Right ventricle myocardium inferior (tissue), 1 donor: ENCODE results near the gene SIRT6. TPM values are rescaled to one million over a fixed set of nuclear protein-coding genes. Genes with fewer than 3 reads are reported as not detected.
"Not testable (repeated sequence)": the region's sequence is repeated elsewhere in the genome, so short reads cannot be mapped to it uniquely, and the experiment has no call there.

Experiments
- ATAC-seq: fragments of 200-7000 bp; cut with Tn5 transposase; one replicate; pipeline ENCODE4 v1.9.1; 2020; ENCODE audit warnings: mild to moderate bottlenecking, moderate library complexity
- DNase-seq: peaks from one replicate; pipeline ENCODE4 v3.0.0; 2021; ENCODE audit errors: missing footprints
- intact Hi-C: fragments of 100-400 bp; cut with DNase I; formaldehyde crosslinking; loops from one replicate; pipeline ENCODE4 v1.11.0; 2022
- total RNA-seq: library from RNA; stranded (reverse); fragmentation: NEBNext Ultra II Directional; extraction: Animal tissue kit (Norgen Biotek cat#: 25700); gene quantifications from one replicate; pipeline ENCODE4 v1.2.1, GENCODE V29; 2021
- donor health status: DM: no; HTN: yes; CAD: no; lungs with severe emphysema.

The SIRT6 gene
- total RNA-seq, 1 donor from 2014 or later: 10.4 TPM

GRCh38 chr19:4183967-4184717 lies 1.8 kb upstream of the SIRT6 start:
- DNase-seq: peak; percentile 58
- no peak for ATAC-seq
- intact Hi-C loops: loop anchor here (5.0 kb wide), 2 partner anchors 62 to 197 kb away; partner anchors contain the start of genes EEF2 and MAP2K2

- ATAC-seq: no peak
- intact Hi-C loops: loop anchor here (5.0 kb wide), 2 partner anchors 59 to 194 kb away; partner anchors contain the start of genes EEF2 and MAP2K2
- DNase-seq: no peak
Measured at GRCh38 chr19:4181053-4181508, 1.3 kb downstream of the SIRT6 start.

GRCh38 chr19:4178990-4179389 lies 3.4 kb downstream of the SIRT6 start:
- DNase-seq (no peak), ATAC-seq (no peak)
- intact Hi-C loops: no loop called here

DNA sequence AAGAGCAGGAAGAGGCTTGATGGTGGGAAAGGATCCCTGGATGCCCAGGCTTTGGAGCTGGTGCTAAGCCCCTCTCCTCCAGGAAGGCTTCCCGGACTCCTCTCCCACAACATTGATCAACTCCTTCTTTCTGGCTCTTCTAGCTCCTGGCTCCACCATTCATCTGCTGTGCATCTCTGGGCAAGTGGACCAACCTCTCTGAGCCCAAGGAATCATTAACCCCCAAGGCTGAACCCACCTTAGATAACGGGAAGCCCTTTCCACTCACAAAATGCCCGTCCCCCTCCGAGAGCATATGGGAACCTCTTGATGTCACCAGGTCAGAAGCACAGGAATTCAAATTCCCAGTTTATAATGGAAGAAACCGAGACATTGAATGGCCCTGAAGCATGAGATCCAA lies 5.2 kb downstream of the SIRT6 start:
- no peak for ATAC-seq
- intact Hi-C loops: no loop called here

GRCh38 chr19:4175669-4175931 lies 6.8 kb downstream of the SIRT6 start:
- no peak for DNase-seq
- intact Hi-C loops: no loop called here

More for the DNA sequence above, 5.2 kb downstream of the SIRT6 start:
- no peak for DNase-seq

GRCh38 chr19:4174895-4175668 lies 7.3 kb downstream of the SIRT6 start:
- DNase-seq (no peak), ATAC-seq (no peak)
- intact Hi-C loops: no loop called here

More at GRCh38 chr19:4175669-4175931, 6.8 kb downstream of the SIRT6 start:
- no peak for ATAC-seq

GRCh38 chr19:4174213-4174894 lies 8.0 kb downstream of the SIRT6 start:
- no peak for DNase-seq
- intact Hi-C loops: no loop called here
- no peak for ATAC-seq

DNA sequence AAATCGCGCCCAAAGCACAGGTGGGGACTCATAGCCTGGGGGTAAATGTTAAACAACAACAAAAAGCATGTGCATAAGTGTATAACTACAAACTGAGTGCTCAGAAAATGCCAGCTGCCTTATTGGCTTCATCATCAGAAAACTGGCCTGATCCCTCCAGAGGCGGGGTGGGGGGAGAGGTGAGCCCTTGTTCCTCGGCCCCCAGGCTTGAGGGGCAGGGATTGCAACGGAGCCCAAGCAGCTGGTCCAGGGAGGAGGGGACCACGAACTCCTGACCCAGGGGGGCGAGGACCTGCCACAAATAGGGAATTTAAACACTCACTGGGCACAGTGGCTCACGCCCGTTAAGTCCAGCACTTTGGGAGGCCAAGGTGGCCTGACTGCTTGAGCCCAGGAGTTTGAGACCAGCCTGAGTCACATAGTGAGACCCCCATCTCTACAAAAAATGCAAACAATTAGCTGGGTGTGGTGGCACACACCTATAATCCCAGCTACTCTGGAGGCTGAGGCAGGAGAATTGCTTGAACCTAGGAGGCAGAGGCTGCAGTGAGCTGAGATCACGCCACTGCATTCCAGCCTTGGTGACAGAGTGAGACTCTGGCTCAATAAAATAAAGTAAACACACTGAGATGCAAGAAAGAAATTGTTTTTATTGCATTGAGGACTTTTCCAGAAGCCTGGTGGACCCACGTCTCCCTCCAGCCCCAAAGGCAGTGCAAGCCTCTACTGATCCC lies 8.7 kb downstream of the SIRT6 start:
- intact Hi-C loops: no loop called here
- ATAC-seq: no peak
- DNase-seq: no peak

- DNase-seq (no peak), ATAC-seq (peak; percentile 69)
- intact Hi-C loops: no loop called here
Measured at GRCh38 chr19:4172861-4173473, 9.4 kb downstream of the SIRT6 start.

- ATAC-seq (no peak), DNase-seq (no peak)
- intact Hi-C loops: no loop called here
Measured at GRCh38 chr19:4171676-4172075, 10.7 kb downstream of the SIRT6 start.

GRCh38 chr19:4164262-4164661 lies 18.1 kb downstream of the SIRT6 start:
- intact Hi-C loops: no loop called here
- ATAC-seq: no peak
- no peak for DNase-seq

DNA sequence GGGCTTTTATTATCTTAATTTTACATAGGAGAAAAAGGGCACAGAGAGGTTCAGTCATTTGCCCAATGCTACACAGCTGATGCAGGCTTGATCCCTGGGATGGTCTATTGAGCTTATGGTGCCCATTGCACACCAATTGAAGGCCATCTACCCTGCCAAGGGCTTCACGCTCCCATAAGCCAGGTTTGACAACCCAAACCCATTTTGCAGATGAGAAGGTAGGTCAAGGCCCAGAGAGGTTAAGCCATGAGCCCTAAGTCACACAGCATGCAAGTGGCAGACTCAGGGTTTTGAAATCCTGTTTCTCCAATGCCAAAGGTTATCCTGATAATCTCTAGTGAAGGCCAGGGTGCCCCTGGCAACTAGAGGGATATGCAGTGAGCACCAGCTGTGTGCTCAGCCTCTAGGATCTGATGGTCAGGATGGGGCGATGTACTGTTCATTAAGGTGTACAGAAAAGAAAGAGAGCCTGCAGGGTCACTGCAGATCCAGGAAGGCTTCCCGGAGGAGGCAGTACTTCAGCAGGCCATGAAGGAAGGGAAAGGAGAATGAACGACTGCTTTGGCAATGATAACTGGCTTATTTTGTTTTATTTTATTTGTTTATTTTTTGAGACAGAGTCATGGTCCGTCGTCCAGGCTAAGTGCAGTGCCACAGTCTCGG lies 20.8 kb downstream of the SIRT6 start:
- ATAC-seq: no peak
- no peak for DNase-seq
- intact Hi-C loops: no loop called here

- DNase-seq, ATAC-seq, intact Hi-C loops: not testable (repeated sequence)
Measured at GRCh38 chr19:4157971-4158370, 24.4 kb downstream of the SIRT6 start.

DNA sequence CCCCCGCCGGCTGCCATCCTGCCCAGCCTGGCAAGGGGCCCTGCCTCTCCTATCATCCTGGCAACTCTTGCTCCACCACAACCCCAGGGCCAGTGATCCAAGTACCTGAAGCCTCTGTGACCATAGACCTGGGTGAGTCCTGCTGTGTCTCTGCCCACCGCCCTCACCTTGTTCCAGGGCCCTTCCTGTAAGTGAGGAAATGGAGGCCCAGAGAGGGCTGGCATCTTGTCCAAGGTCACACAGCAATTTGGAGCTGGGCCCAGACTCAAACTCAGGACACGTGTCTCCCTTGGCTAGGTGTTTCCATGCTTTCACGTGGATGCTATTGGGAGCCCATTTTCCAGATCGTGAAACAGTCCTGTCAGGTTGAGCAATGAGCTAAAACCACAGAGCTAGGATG lies 25.2 kb downstream of the SIRT6 start:
- DNase-seq (no peak), ATAC-seq (no peak)
- intact Hi-C loops: no loop called here

GRCh38 chr19:4154571-4155312 lies 27.6 kb downstream of the SIRT6 start:
- no peak for DNase-seq
- no peak for ATAC-seq
- intact Hi-C loops: no loop called here

DNA sequence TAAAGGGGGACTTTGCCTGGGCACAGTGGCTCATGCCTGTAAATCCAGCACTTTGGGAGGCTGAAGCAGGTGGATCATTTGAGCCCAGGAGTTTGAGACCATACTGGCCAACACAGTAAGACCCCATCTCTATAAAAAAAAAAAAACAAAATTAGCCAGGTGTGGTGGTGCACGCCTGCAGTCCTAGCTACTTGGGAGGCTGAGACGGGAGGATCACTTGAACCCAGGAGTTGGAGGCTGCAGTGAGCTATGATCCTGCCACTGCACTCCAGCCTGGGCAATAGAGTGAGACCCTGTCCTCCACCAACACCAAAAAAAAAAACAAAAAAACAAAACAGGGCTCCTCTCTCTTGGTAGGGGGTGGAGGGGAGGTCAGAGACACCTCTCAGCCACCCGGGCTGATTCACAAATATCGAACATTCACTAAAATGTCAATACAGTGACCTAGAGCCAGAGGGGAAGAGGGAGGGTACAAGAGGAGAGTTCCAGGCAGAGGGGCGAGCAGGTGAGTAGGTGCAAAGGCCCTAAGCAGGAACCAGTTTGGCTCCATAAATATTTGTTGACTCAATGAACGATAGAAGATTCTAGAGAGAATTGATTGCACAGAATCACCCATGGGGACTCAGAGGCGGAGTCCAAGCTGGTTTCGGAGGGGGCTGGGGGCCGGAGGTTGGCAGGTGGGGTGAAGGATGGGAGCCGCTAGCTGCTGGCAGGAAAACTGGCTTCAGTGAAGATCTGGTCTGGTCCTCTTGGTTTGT lies 29.9 kb downstream of the SIRT6 start:
- no peak for DNase-seq
- intact Hi-C loops: no loop called here
- no peak for ATAC-seq

DNA sequence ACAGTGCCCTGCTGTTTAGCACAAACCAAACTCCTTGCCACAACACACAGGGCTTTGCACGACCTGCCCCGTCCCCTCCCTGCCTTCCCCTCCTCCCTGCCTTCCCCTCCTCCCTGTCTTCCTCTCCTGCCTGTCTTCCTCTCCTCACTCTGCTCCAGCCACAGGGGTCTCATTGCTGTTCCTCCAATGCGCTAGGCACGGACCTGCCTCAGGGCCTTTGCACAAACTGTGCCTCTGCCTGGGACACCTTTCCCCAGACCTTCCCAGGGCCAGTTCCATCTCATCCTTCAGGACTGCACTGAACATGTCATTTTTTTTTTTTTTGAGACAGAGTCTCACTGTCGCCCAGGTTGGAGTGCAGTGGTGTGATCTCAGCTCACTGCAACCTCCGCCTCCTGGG lies 30.7 kb downstream of the SIRT6 start:
- DNase-seq (no peak), ATAC-seq (no peak)
- intact Hi-C loops: no loop called here
